Natural killer cell (primary cell): ENCODE data around the gene PHTF1. TPM values are rescaled to one million over a fixed set of nuclear protein-coding genes. Genes with fewer than 3 reads are reported as not detected.
A peak's percentile ranks its signal among the peaks of the same experiment; 100 is the strongest.

ENCODE experiments used
- ATAC-seq, 3 donors: fragments of 150-1000 bp in 2 of 3; fragments of 200-7000 bp in 1 of 3; cut with Tn5 transposase; 1 replicate in 1 of 3; 2 replicates in 2 of 3; pipeline ENCODE4 v1.10.0; 2021; ENCODE audit warnings: mild to moderate bottlenecking in 2 of 3, moderate library complexity in 2 of 3
- DNase-seq, 2 donors: peaks; one replicate each; pipeline versions ENCODE4 v3.0.0 to v3.0.0-alpha.2; 2013 to 2021; ENCODE audit warnings: mixed read lengths in 1 of 2
- H3K27ac ChIP-seq: one replicate; pipeline ENCODE4 v1.5.1; 2013; ENCODE audit warnings: mild to moderate bottlenecking, low read length
- H3K27me3 ChIP-seq: one replicate; pipeline ENCODE4 v1.6.1; 2013; ENCODE audit warnings: low read length; ENCODE audit not compliant: control insufficient read depth, insufficient read depth
- H3K36me3 ChIP-seq: one replicate; pipeline ENCODE4 v1.6.1; 2013; ENCODE audit warnings: low read length; ENCODE audit not compliant: control insufficient read depth, insufficient read depth
- H3K4me1 ChIP-seq: one replicate; pipeline ENCODE4 v1.6.1; 2013; ENCODE audit warnings: low read length; ENCODE audit not compliant: control insufficient read depth, insufficient read depth
- H3K4me3 ChIP-seq: one replicate; pipeline ENCODE4 v1.5.1; 2013; ENCODE audit warnings: low read length
- H3K9me3 ChIP-seq: one replicate; pipeline ENCODE4 v1.6.1; 2013; ENCODE audit warnings: low read length; ENCODE audit not compliant: control insufficient read depth, insufficient read depth
- H3K27ac Mint-ChIP-seq, 2 donors: one replicate each; pipeline ENCODE4 v1.8.0; 2022; ENCODE audit warnings: mild to moderate bottlenecking in 2 of 2, mixed read lengths in 2 of 2, moderate library complexity in 1 of 2
- H3K27me3 Mint-ChIP-seq, 2 donors: one replicate each; pipeline ENCODE4 v1.8.0; 2022; ENCODE audit warnings: low read depth in 2 of 2, mixed read lengths in 2 of 2
- H3K36me3 Mint-ChIP-seq: one replicate; pipeline ENCODE4 v1.8.0; 2022; ENCODE audit warnings: mixed read lengths
- H3K4me1 Mint-ChIP-seq, 2 donors: one replicate each; pipeline ENCODE4 v1.8.0; 2022; ENCODE audit warnings: mixed read lengths in 2 of 2
- H3K4me3 Mint-ChIP-seq: one replicate; pipeline ENCODE4 v1.8.0; 2022; ENCODE audit warnings: mild to moderate bottlenecking, moderate library complexity, mixed read lengths
- H3K9me3 Mint-ChIP-seq, 2 donors: one replicate each; pipeline ENCODE4 v1.8.0; 2022; ENCODE audit warnings: mixed read lengths in 2 of 2
- CTCF ChIP-seq: fragments of 200-600 bp; IDR thresholded peaks from one replicate; pipeline ENCODE4 v1.8.0; 2022; ENCODE audit warnings: antibody characterized with exemption
- WGBS: methylation state at CpG from one replicate; pipeline ENCODE4 v1.1.7; 2013; ENCODE audit warnings: missing lambda C conversion rate; ENCODE audit not compliant: insufficient coverage; 5-methylcytosine and 5-hydroxymethylcytosine counted together
- intact Hi-C: fragments of 100-400 bp; cut with micrococcal nuclease; formaldehyde crosslinking; loops from one replicate; pipeline ENCODE4 v1.14.2; 2022
- total RNA-seq, 4 donors: library from RNA; stranded (reverse); fragments of 120-200 nt in 1 of 4; gene quantifications; one replicate each; pipeline versions ENCODE4 v1.2.3 to v1.2.4, GENCODE V29; 2013 to 2022

Gene PHTF1
- total RNA-seq, 3 donors from 2014 or later (not counting 1 experiment from before 2014, with no cell fraction given), result 37.1 to 40.7 (median 40.6) TPM

- no peaks in the 10 kb centered on the region for H3K9me3 ChIP-seq
- DNase-seq (no peak), ATAC-seq (no peak)
- peaks cover 19% of the 10 kb centered on the region for H3K36me3 ChIP-seq
- no peaks in the 10 kb centered on the region for H3K27me3 ChIP-seq
- H3K4me3 ChIP-seq, result no peak overlapping the region
- H3K9me3 Mint-ChIP-seq, result no peaks in the 10 kb centered on the region
- no peak overlapping the region for H3K4me3 Mint-ChIP-seq
- TF ChIP-seq CTCF, result no peak
- H3K4me1 ChIP-seq, result peaks cover 9% of the 10 kb centered on the region
- H3K27me3 Mint-ChIP-seq, result no peaks in the 10 kb centered on the region
- no peak overlapping the region for H3K27ac Mint-ChIP-seq
- intact Hi-C loops, result no loop called here
- H3K4me1 Mint-ChIP-seq, result peaks cover 7 to 12% of the 10 kb centered on the region in 2 donors
- 100% methylated on average over 2 of the region's 4 CpGs for WGBS
- no peak overlapping the region for H3K27ac ChIP-seq
- no peaks in the 10 kb centered on the region for H3K36me3 Mint-ChIP-seq
Observed at GRCh38 chr1:113777561-113777960, 18.3 kb upstream of the PHTF1 start.

GRCh38 chr1:113770031-113770430 is 10.7 kb upstream of the PHTF1 start:
- no peak for TF ChIP-seq CTCF
- WGBS, result 93% methylated on average over 1 of the region's 1 CpG
- Histone ChIP-seq H3K27me3 (no peaks in the 10 kb centered on the region), H3K36me3 (peaks cover 33% of the 10 kb centered on the region), H3K9me3 (no peaks in the 10 kb centered on the region), H3K4me3 (no peak overlapping the region), H3K27ac (no peak overlapping the region), H3K4me1 (no peaks in the 10 kb centered on the region)
- DNase-seq (no peak), ATAC-seq (no peak)
- intact Hi-C loops, result loop anchor here (5.0 kb wide), 1 partner anchor 48 kb away; no protein-coding TSS in a partner anchor
- peaks cover 20 to 25% of the 10 kb centered on the region in 2 donors for H3K4me1 Mint-ChIP-seq
- no peak overlapping the region for H3K4me3 Mint-ChIP-seq
- no peak overlapping the region for H3K27ac Mint-ChIP-seq
- H3K36me3 Mint-ChIP-seq, result peaks cover 7% of the 10 kb centered on the region
- H3K9me3 Mint-ChIP-seq, result no peaks in the 10 kb centered on the region
- no peaks in the 10 kb centered on the region for H3K27me3 Mint-ChIP-seq

GRCh38 chr1:113769601-113769970 is 10.3 kb upstream of the PHTF1 start:
- no peak for ATAC-seq
- Mint-ChIP-seq H3K27ac (peak overlapping the region; percentile 16 to 63), H3K36me3 (peaks cover 7% of the 10 kb centered on the region), H3K9me3 (no peaks in the 10 kb centered on the region), H3K4me1 (peaks cover 20 to 25% of the 10 kb centered on the region in 2 donors), H3K4me3 (no peak overlapping the region), H3K27me3 (no peaks in the 10 kb centered on the region)
- H3K9me3 ChIP-seq, result no peaks in the 10 kb centered on the region
- H3K4me1 ChIP-seq, result no peaks in the 10 kb centered on the region
- peaks cover 38% of the 10 kb centered on the region for H3K36me3 ChIP-seq
- no peak overlapping the region for H3K27ac ChIP-seq
- DNase-seq, result no peak
- intact Hi-C loops, result loop anchor here (10.0 kb wide), 1 partner anchor 695 kb away; the partner anchor contains the start of gene LRIG2
- TF ChIP-seq CTCF, result no peak
- no peaks in the 10 kb centered on the region for H3K27me3 ChIP-seq
- no peak overlapping the region for H3K4me3 ChIP-seq

- H3K9me3 Mint-ChIP-seq, result no peaks in the 10 kb centered on the region
- no peaks in the 10 kb centered on the region for H3K9me3 ChIP-seq
- no peaks in the 10 kb centered on the region for H3K27me3 Mint-ChIP-seq
- H3K4me3 Mint-ChIP-seq, result no peak overlapping the region
- TF ChIP-seq CTCF, result no peak
- peaks cover 41% of the 10 kb centered on the region for H3K36me3 ChIP-seq
- WGBS, result 56% methylated on average over 1 of the region's 1 CpG
- no peaks in the 10 kb centered on the region for H3K27me3 ChIP-seq
- intact Hi-C loops, result loop anchor here (10.0 kb wide), 1 partner anchor 694 kb away; the partner anchor contains the start of gene LRIG2
- ATAC-seq (no peak), DNase-seq (no peak)
- peaks cover 20 to 25% of the 10 kb centered on the region in 2 donors for H3K4me1 Mint-ChIP-seq
- no peaks in the 10 kb centered on the region for H3K4me1 ChIP-seq
- H3K36me3 Mint-ChIP-seq, result peaks cover 7% of the 10 kb centered on the region
- no peak overlapping the region for H3K4me3 ChIP-seq
- peak overlapping the region; percentile 16 to 63 for H3K27ac Mint-ChIP-seq
- H3K27ac ChIP-seq, result no peak overlapping the region
Observed at GRCh38 chr1:113768916-113769600, 9.8 kb upstream of the PHTF1 start.
